Measurements from ENCODE around the gene CLCA4.

CLCA4 gene

GRCh38 chr1:86517336-86517735 lies 29.5 kb upstream of the CLCA4 start:
- Histone ChIP-seq H3K27me3 (ENCODE audit: insufficient read depth, poor library complexity, severe bottlenecking) (no peaks in the 10 kb centered on the region), H3K4me1 (ENCODE audit: insufficient read depth, poor library complexity, severe bottlenecking) (peaks cover 7% of the 10 kb centered on the region), H3K27ac (ENCODE audit: poor library complexity, severe bottlenecking) (no peak overlapping the region), H3K9me3 (ENCODE audit: severe bottlenecking) (no peaks in the 10 kb centered on the region), H3K4me3 (ENCODE audit: severe bottlenecking) (no peak overlapping the region), H3K36me3 (ENCODE audit: low read depth) (no peaks in the 10 kb centered on the region)
- DNase-seq (ENCODE audit: low spot score) (no peak), ATAC-seq (ENCODE audit: low read depth) (peak; percentile 91)
- TF ChIP-seq, protein P1, sequence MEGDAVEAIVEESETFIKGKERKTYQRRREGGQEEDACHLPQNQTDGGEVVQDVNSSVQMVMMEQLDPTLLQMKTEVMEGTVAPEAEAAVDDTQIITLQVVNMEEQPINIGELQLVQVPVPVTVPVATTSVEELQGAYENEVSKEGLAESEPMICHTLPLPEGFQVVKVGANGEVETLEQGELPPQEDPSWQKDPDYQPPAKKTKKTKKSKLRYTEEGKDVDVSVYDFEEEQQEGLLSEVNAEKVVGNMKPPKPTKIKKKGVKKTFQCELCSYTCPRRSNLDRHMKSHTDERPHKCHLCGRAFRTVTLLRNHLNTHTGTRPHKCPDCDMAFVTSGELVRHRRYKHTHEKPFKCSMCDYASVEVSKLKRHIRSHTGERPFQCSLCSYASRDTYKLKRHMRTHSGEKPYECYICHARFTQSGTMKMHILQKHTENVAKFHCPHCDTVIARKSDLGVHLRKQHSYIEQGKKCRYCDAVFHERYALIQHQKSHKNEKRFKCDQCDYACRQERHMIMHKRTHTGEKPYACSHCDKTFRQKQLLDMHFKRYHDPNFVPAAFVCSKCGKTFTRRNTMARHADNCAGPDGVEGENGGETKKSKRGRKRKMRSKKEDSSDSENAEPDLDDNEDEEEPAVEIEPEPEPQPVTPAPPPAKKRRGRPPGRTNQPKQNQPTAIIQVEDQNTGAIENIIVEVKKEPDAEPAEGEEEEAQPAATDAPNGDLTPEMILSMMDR (IDR thresholded peaks at IDR 0.05; ENCODE audit: poor library complexity, severe bottlenecking): no peak

DNA sequence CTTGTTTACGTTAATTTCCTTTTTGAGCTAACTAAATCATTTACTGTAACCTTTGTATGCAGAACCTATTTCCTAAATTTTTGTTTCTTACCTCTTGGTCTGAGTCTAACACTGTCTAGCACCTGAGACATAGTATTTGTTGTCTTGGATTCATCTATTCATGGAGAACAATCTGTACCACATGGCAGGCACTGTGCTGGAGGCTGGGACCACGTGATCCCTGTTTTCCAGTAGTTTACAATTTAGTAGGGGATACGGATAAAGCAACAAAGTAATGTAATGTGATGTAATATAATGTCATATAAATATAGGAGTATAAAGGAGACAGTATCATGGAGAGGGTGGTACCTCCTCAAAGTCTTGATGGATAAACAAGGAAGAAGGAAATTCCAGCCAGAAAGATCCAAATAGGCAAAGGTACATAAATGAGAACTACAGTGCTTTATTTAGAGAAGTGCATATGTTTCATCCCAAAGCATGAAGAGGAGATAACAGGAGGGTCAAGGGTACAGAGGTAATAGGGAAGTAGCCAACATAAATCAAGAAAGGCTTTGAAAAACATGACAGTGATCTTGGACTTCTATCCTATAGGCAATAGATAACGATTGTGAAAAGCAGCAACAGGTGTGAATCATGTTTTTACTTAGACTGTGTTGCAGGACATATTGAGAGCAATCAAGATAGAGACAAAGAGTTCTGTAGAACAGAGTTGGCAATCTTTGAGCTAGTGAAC lies 25.9 kb upstream of the CLCA4 start:
- H3K36me3 ChIP-seq (ENCODE audit: low read depth): no peaks in the 10 kb centered on the region
- H3K27ac ChIP-seq (ENCODE audit: poor library complexity, severe bottlenecking): no peak overlapping the region
- DNase-seq (ENCODE audit: low spot score): no peak
- H3K4me1 ChIP-seq (ENCODE audit: insufficient read depth, poor library complexity, severe bottlenecking): peaks cover 7% of the 10 kb centered on the region
- no peaks in the 10 kb centered on the region for H3K27me3 ChIP-seq (ENCODE audit: insufficient read depth, poor library complexity, severe bottlenecking)
- no peak for ATAC-seq (ENCODE audit: low read depth)
- no peak overlapping the region for H3K4me3 ChIP-seq (ENCODE audit: severe bottlenecking)
- TF ChIP-seq, protein P1 (IDR thresholded peaks at IDR 0.05; ENCODE audit: poor library complexity, severe bottlenecking): no peak
- no peaks in the 10 kb centered on the region for H3K9me3 ChIP-seq (ENCODE audit: severe bottlenecking)

DNA sequence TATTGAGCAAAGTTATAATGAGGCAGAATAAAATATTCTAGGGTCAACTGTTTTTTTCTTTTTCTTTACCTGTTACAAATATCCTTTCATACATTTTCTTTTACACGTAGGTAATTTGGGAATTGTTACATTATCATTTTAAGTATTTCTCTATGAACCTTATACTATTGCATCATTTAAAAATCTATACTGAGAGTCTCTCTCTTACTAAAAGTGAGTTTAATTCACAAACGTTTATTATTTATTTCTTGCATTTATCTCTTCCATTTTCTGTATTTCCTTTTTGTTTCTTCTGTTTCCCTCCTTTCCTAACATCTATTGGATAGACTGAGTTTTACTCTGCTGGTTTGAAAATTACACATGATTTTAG lies 25.4 kb upstream of the CLCA4 start:
- TF ChIP-seq, protein P1 (IDR thresholded peaks at IDR 0.05; ENCODE audit: poor library complexity, severe bottlenecking): no peak
- Histone ChIP-seq H3K4me1 (ENCODE audit: insufficient read depth, poor library complexity, severe bottlenecking) (peaks cover 7% of the 10 kb centered on the region), H3K4me3 (ENCODE audit: severe bottlenecking) (no peak overlapping the region), H3K27me3 (ENCODE audit: insufficient read depth, poor library complexity, severe bottlenecking) (no peaks in the 10 kb centered on the region), H3K9me3 (ENCODE audit: severe bottlenecking) (no peaks in the 10 kb centered on the region), H3K27ac (ENCODE audit: poor library complexity, severe bottlenecking) (no peak overlapping the region), H3K36me3 (ENCODE audit: low read depth) (no peaks in the 10 kb centered on the region)
- DNase-seq (ENCODE audit: low spot score) (no peak), ATAC-seq (ENCODE audit: low read depth) (no peak)

DNA sequence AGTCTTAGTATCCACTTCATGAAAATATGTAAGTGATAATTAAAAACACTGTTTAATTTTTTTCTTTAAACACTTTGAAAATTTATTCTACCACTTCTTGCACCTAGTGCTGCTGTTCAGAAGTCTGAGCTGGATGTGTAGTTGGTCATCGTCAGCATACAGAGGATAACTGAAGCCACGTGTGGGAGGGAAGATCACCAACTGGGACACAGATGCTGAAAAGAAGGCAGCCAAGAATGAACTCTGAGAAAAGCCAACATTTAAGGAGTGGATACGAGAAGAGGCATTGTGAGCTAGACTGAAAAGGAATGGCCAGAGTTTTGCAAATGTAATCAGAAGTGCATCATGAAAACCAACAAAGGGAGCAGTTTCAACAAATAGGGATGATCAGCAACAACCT lies 24.6 kb upstream of the CLCA4 start:
- ATAC-seq (ENCODE audit: low read depth): no peak
- no peak overlapping the region for H3K27ac ChIP-seq (ENCODE audit: poor library complexity, severe bottlenecking)
- no peaks in the 10 kb centered on the region for H3K9me3 ChIP-seq (ENCODE audit: severe bottlenecking)
- peaks cover 3% of the 10 kb centered on the region for H3K4me1 ChIP-seq (ENCODE audit: insufficient read depth, poor library complexity, severe bottlenecking)
- H3K36me3 ChIP-seq (ENCODE audit: low read depth): no peaks in the 10 kb centered on the region
- no peaks in the 10 kb centered on the region for H3K27me3 ChIP-seq (ENCODE audit: insufficient read depth, poor library complexity, severe bottlenecking)
- no peak for DNase-seq (ENCODE audit: low spot score)
- no peak overlapping the region for H3K4me3 ChIP-seq (ENCODE audit: severe bottlenecking)
- TF ChIP-seq, protein P1 (IDR thresholded peaks at IDR 0.05; ENCODE audit: poor library complexity, severe bottlenecking): no peak

- TF ChIP-seq, protein P1 (IDR thresholded peaks at IDR 0.05; ENCODE audit: poor library complexity, severe bottlenecking): no peak
- ATAC-seq (ENCODE audit: low read depth): no peak
- DNase-seq (ENCODE audit: low spot score): no peak
- Histone ChIP-seq H3K36me3 (ENCODE audit: low read depth) (no peaks in the 10 kb centered on the region), H3K27me3 (ENCODE audit: insufficient read depth, poor library complexity, severe bottlenecking) (no peaks in the 10 kb centered on the region), H3K4me1 (ENCODE audit: insufficient read depth, poor library complexity, severe bottlenecking) (no peaks in the 10 kb centered on the region), H3K27ac (ENCODE audit: poor library complexity, severe bottlenecking) (no peak overlapping the region), H3K9me3 (ENCODE audit: severe bottlenecking) (no peaks in the 10 kb centered on the region), H3K4me3 (ENCODE audit: severe bottlenecking) (no peak overlapping the region)
These were observed 23.1 kb upstream of the CLCA4 start for GRCh38 chr1:86523670-86524354.
